Gastroesophageal sphincter (tissue), 4 donors: ENCODE results near the gene DENND1B. TPM values are rescaled to one million over a fixed set of nuclear protein-coding genes. Genes with fewer than 3 reads are reported as not detected.

Experiments used
- ATAC-seq: fragments of 150-250 bp; one replicate; pipeline ENCODE4 v1.9.1; 2016; ENCODE audit warnings: mild to moderate bottlenecking, moderate library complexity
- H3K27ac ChIP-seq, 4 donors: fragments of 200-600 bp; sonication (generic) in 3 of 4; 1 replicate in 3 of 4; 2 replicates in 1 of 4; pipeline ENCODE4 v1.5.1; 2016 to 2019
- H3K27me3 ChIP-seq: fragments of 200-600 bp; sonication (generic); one replicate; pipeline ENCODE4 v1.5.1; 2019
- H3K36me3 ChIP-seq, 2 donors: fragments of 200-600 bp; sonication (generic); one replicate each; pipeline ENCODE4 v1.5.1; 2019; ENCODE audit warnings: control low read depth in 1 of 2
- H3K4me1 ChIP-seq, 3 donors: fragments of 200-600 bp; sonication (generic); 1 replicate in 2 of 3; 2 replicates in 1 of 3; pipeline ENCODE4 v1.5.1; 2016 to 2019; ENCODE audit warnings: control low read depth in 2 of 3
- H3K4me3 ChIP-seq, 2 donors: fragments of 200-600 bp; sonication (generic); one replicate each; pipeline ENCODE4 v1.5.1; 2019; ENCODE audit warnings: mild to moderate bottlenecking in 1 of 2, moderate library complexity in 1 of 2
- H3K9me3 ChIP-seq, 3 donors: fragments of 200-600 bp; sonication (generic); one replicate each; pipeline ENCODE4 v1.5.1; 2017 to 2019; ENCODE audit warnings: control low read depth in 2 of 3
- EP300 ChIP-seq: sonication (generic); formaldehyde crosslinking; IDR thresholded peaks from one replicate; pipeline ENCODE4 v1.6.1; 2017; ENCODE audit warnings: antibody characterized with exemption, mild to moderate bottlenecking
- POLR2A ChIP-seq, 2 donors: fragments of 450-650 bp; IDR thresholded peaks; one replicate each; pipeline ENCODE4 v1.6.1; 2017; ENCODE audit warnings: antibody characterized with exemption in 2 of 2, mild to moderate bottlenecking in 2 of 2, moderate library complexity in 1 of 2
- POLR2AphosphoS5 ChIP-seq: sonication (generic); formaldehyde crosslinking; IDR thresholded peaks from one replicate; pipeline ENCODE4 v1.6.1; 2017; ENCODE audit warnings: antibody characterized with exemption
- WGBS, 2 donors: methylation state at CpG; one replicate each; pipeline ENCODE4 v1.1.5; 2018; ENCODE audit warnings: low coverage in 1 of 2; 5-methylcytosine and 5-hydroxymethylcytosine counted together
- total RNA-seq, 4 donors: library from RNA; depleted of rRNA; stranded (reverse); fragments of >200 nt; gene quantifications; one replicate each; pipeline ENCODE4 v1.1.0, GENCODE V29; 2016
- TF ChIP-seq, protein P1 (sequence below), 4 experiments: fragments of 200-600 bp in 2 of 4; fragments of 450-650 bp in 2 of 4; sonication (generic) in 1 of 4; IDR thresholded peaks; one replicate each; pipeline ENCODE4 v1.5.1; 2017 to 2019; ENCODE audit warnings: antibody characterized with exemption in 4 of 4, mild to moderate bottlenecking in 2 of 4, moderate library complexity in 2 of 4

DENND1B gene
- total RNA-seq, 4 donors from 2014 or later = 8.3 to 11.5 (median 8.8) TPM

GRCh38 chr1:197771904-197772556, 3.2 kb downstream of the DENND1B start:
- 84 to 87% methylated on average over 5 to 6 of the region's 6 CpGs for WGBS, 2 donors
- no peak overlapping the region for H3K27ac ChIP-seq
- no peaks in the 10 kb centered on the region for H3K36me3 ChIP-seq
- ATAC-seq = no peak
- TF ChIP-seq POLR2A (IDR thresholded peaks at IDR 0.05) (no peak), EP300 (no peak), POLR2AphosphoS5 (no peak)
- TF ChIP-seq, protein P1, sequence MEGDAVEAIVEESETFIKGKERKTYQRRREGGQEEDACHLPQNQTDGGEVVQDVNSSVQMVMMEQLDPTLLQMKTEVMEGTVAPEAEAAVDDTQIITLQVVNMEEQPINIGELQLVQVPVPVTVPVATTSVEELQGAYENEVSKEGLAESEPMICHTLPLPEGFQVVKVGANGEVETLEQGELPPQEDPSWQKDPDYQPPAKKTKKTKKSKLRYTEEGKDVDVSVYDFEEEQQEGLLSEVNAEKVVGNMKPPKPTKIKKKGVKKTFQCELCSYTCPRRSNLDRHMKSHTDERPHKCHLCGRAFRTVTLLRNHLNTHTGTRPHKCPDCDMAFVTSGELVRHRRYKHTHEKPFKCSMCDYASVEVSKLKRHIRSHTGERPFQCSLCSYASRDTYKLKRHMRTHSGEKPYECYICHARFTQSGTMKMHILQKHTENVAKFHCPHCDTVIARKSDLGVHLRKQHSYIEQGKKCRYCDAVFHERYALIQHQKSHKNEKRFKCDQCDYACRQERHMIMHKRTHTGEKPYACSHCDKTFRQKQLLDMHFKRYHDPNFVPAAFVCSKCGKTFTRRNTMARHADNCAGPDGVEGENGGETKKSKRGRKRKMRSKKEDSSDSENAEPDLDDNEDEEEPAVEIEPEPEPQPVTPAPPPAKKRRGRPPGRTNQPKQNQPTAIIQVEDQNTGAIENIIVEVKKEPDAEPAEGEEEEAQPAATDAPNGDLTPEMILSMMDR (IDR thresholded peaks at IDR 0.05) = no peak
- H3K27me3 ChIP-seq = no peaks in the 10 kb centered on the region
- no peaks in the 10 kb centered on the region for H3K9me3 ChIP-seq
- H3K4me1 ChIP-seq = peaks cover 6 to 52% (median 16%) of the 10 kb centered on the region in 3 donors
- H3K4me3 ChIP-seq = no peak overlapping the region

- ATAC-seq = no peak
- H3K36me3 ChIP-seq = no peaks in the 10 kb centered on the region
- H3K27ac ChIP-seq = no peak overlapping the region
- H3K9me3 ChIP-seq = no peaks in the 10 kb centered on the region
- peaks cover 6 to 48% (median 16%) of the 10 kb centered on the region in 3 donors for H3K4me1 ChIP-seq
- 83 to 95% methylated on average over 1 to 2 of the region's 2 CpGs for WGBS, 2 donors
- TF ChIP-seq POLR2A (IDR thresholded peaks at IDR 0.05) = no peak
- TF ChIP-seq EP300 = no peak
- no peak overlapping the region for H3K4me3 ChIP-seq
- no peaks in the 10 kb centered on the region for H3K27me3 ChIP-seq
These were observed 3.9 kb downstream of the DENND1B start for GRCh38 chr1:197771386-197771785.

- no peaks in the 10 kb centered on the region for H3K36me3 ChIP-seq
- ATAC-seq = no peak
- no peaks in the 10 kb centered on the region for H3K27me3 ChIP-seq
- H3K27ac ChIP-seq = no peak overlapping the region
- no peak overlapping the region for H3K4me3 ChIP-seq
- peaks cover 6 to 38% (median 11%) of the 10 kb centered on the region in 3 donors for H3K4me1 ChIP-seq
- TF ChIP-seq, protein P1 (IDR thresholded peaks at IDR 0.05) = no peak
- TF ChIP-seq POLR2AphosphoS5 (no peak), POLR2A (IDR thresholded peaks at IDR 0.05) (no peak), EP300 (no peak)
- no peaks in the 10 kb centered on the region for H3K9me3 ChIP-seq
These were observed 5.0 kb downstream of the DENND1B start for GRCh38 chr1:197770243-197770642.

GRCh38 chr1:197769287-197769686, 6.0 kb downstream of the DENND1B start:
- H3K36me3 ChIP-seq = no peaks in the 10 kb centered on the region
- no peak for ATAC-seq

GRCh38 chr1:197768014-197768805, 7.1 kb downstream of the DENND1B start:
- Histone ChIP-seq H3K9me3 (no peaks in the 10 kb centered on the region), H3K36me3 (no peaks in the 10 kb centered on the region), H3K27me3 (no peaks in the 10 kb centered on the region), H3K4me1 (peaks cover 0 to 31% (median 3%) of the 10 kb centered on the region in 3 donors), H3K27ac (no peak overlapping the region), H3K4me3 (no peak overlapping the region)
- no peak for ATAC-seq
- TF ChIP-seq, protein P1 (IDR thresholded peaks at IDR 0.05) = no peak
- TF ChIP-seq POLR2A (IDR thresholded peaks at IDR 0.05) = no peak
- no peak for TF ChIP-seq EP300
- no peak for TF ChIP-seq POLR2AphosphoS5
- 40 to 74% methylated on average over 4 of the region's 4 CpGs for WGBS, 2 donors

More at GRCh38 chr1:197769287-197769686, 6.0 kb downstream of the DENND1B start:
- TF ChIP-seq POLR2AphosphoS5 (no peak), POLR2A (IDR thresholded peaks at IDR 0.05) (no peak), EP300 (no peak)
- TF ChIP-seq, protein P1 (IDR thresholded peaks at IDR 0.05) = no peak
- Histone ChIP-seq H3K27me3 (no peaks in the 10 kb centered on the region), H3K27ac (no peak overlapping the region), H3K9me3 (no peaks in the 10 kb centered on the region), H3K4me1 (peaks cover 6 to 42% (median 11%) of the 10 kb centered on the region in 3 donors), H3K4me3 (no peak overlapping the region)
- WGBS, 2 donors = 89 to 94% methylated on average over 4 of the region's 4 CpGs
